ENCODE results near the gene RDH16. TPM values are rescaled to one million over a fixed set of nuclear protein-coding genes. Genes with fewer than 3 reads are reported as not detected.

Gene RDH16
- total and polyA plus RNA-seq, 10 donors: 0.86 to 3.9 (median 2.6) TPM

DNA sequence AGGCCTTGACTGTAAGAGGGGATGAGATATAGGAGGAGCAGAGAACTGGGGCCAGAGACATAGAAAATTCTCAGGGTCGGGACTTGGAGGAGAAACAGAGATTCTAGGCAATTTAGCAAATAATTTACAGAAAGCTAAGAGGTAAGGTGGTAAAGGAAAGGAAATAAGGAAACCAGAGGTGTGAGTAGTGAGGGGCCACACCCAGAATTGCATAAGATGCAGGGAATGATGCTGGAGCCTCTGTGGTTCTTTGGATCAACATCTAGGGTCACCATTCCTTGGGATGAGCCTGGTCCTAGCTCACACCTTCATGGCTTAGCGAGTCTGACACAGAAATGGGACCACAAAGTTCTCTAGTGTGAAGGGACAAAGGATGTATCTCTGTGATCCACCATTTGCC is 22.3 kb downstream of the RDH16 start:
- TF ChIP-seq, protein P1, sequence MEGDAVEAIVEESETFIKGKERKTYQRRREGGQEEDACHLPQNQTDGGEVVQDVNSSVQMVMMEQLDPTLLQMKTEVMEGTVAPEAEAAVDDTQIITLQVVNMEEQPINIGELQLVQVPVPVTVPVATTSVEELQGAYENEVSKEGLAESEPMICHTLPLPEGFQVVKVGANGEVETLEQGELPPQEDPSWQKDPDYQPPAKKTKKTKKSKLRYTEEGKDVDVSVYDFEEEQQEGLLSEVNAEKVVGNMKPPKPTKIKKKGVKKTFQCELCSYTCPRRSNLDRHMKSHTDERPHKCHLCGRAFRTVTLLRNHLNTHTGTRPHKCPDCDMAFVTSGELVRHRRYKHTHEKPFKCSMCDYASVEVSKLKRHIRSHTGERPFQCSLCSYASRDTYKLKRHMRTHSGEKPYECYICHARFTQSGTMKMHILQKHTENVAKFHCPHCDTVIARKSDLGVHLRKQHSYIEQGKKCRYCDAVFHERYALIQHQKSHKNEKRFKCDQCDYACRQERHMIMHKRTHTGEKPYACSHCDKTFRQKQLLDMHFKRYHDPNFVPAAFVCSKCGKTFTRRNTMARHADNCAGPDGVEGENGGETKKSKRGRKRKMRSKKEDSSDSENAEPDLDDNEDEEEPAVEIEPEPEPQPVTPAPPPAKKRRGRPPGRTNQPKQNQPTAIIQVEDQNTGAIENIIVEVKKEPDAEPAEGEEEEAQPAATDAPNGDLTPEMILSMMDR (IDR thresholded peaks at IDR 0.05 in 8 of 11, conservative IDR thresholded peaks at IDR 0.05 in 3 of 11): no peak
- TF ChIP-seq POLR2A (IDR thresholded peaks at IDR 0.05): no peak
- no peak for TF ChIP-seq POLR2AphosphoS5 (IDR thresholded peaks at IDR 0.05)
- Histone ChIP-seq H3K36me3 (no peaks in the 10 kb centered on the region), H3K27me3 (replicated peaks in 1 of 7) (no peaks in the 10 kb centered on the region), H3K9me3 (no peaks in the 10 kb centered on the region), H3K4me3 (no peak overlapping the region), H3K27ac (no peak overlapping the region), H3K4me1 (peaks cover 0 to 28% (median 17%) of the 10 kb centered on the region in 6 donors)
- no peak for DNase-seq
- 71 to 85% (median 81%) methylated on average over 2 of the region's 2 CpGs for WGBS, 5 donors
- intact Hi-C loops (cut with DNase I; ENCODE audit: low total_unique reads): no loop called here

DNA sequence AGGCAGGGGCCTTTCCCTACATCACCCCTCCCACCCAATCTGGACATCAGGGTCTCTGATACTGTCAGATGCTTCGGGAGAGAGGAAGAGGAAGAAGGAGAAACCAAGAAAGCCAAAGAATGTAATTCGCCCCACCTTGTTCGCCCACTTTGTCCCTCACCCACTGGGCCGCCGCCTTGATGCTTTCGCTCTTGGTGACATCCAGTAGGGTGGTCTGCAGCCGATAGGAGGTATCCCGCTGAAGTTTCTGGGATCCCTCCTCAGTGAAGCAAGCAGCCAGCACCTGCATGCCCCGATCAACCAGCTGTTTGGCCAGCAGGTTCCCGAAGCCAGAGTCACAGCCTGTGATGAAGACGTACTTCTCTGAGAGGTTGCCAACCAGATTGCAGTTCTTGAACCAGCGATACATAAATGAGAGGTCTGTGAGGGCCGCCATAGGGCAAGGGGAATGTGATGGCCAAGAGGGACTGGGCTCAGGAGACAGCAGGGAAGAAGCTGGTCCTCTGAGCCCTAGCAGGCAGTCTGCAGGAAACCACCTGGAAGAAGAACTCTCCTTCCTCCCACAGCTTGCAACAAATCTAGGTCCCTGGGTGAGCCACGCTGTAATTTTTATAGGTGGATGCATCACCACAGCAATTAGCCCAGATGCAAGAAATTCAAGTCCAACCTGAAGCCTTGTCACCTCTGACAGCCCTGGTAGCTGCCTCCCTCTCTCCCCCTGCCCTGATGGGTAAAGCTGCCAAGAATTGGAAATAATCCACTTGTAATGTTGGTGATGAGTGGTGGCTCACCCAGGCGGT is 23.4 kb downstream of the RDH16 start, which contains the start of gene SDR9C7:
TSS of gene SDR9C7 (minus strand) at position 583 of the 800 bp plus-strand sequence. CDS start at position 436, 147 bp downstream.
- WGBS, 5 donors: 89 to 94% (median 91%) methylated on average over 15 of the region's 15 CpGs
- intact Hi-C loops (cut with DNase I; ENCODE audit: low total_unique reads): no loop called here
- Histone ChIP-seq H3K4me1 (peaks cover 0 to 28% (median 17%) of the 10 kb centered on the region in 6 donors), H3K27ac (peak within 1 kb of the TSS in 2 of 8 donors; percentile 45 to 55), H3K27me3 (replicated peaks in 1 of 7) (no peaks in the 10 kb centered on the region), H3K36me3 (no peaks in the 10 kb centered on the region), H3K9me3 (no peaks in the 10 kb centered on the region), H3K4me3 (no peak within 1 kb of the TSS)
- TF ChIP-seq POLR2A (IDR thresholded peaks at IDR 0.05) (no peak), POLR2AphosphoS5 (IDR thresholded peaks at IDR 0.05) (no peak)
- TF ChIP-seq, protein P1 (IDR thresholded peaks at IDR 0.05 in 8 of 11, conservative IDR thresholded peaks at IDR 0.05 in 3 of 11): no peak
- no peak for DNase-seq

DNA sequence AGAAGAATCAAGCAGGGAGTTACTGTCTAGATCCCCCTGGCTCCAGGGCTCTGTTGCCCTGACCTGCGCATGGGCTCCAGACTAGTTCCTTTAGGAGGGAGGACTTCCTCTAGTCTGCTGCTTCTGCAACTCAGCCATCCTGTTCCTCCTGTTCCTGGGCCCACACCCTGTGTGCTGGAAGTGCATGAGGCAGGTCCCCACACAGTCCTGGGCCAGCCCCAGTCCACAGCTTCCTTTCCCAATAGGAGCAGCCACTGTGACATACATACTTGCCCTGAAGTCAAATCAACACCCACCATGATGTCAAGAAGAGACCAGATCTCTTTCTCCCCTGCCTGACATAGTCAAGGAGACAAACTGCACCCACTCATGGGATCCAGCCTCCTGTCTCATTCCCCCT is 24.5 kb downstream of the RDH16 start:
- Histone ChIP-seq H3K27ac (peak overlapping the region in 5 of 8 donors; percentile 12 to 57 (median 45)), H3K9me3 (no peaks in the 10 kb centered on the region), H3K4me3 (no peak overlapping the region), H3K27me3 (replicated peaks in 1 of 7) (no peaks in the 10 kb centered on the region), H3K4me1 (peaks cover 0 to 28% (median 17%) of the 10 kb centered on the region in 6 donors), H3K36me3 (no peaks in the 10 kb centered on the region)
- WGBS, 5 donors: 37 to 68% (median 45%) methylated on average over 1 of the region's 1 CpG
- intact Hi-C loops (cut with DNase I; ENCODE audit: low total_unique reads): no loop called here
- DNase-seq: no peak
- TF ChIP-seq, protein P1 (IDR thresholded peaks at IDR 0.05 in 8 of 11, conservative IDR thresholded peaks at IDR 0.05 in 3 of 11): no peak
- TF ChIP-seq POLR2AphosphoS5 (IDR thresholded peaks at IDR 0.05) (peak in 1 of 3 donors; percentile 13), POLR2A (IDR thresholded peaks at IDR 0.05) (no peak)

DNA sequence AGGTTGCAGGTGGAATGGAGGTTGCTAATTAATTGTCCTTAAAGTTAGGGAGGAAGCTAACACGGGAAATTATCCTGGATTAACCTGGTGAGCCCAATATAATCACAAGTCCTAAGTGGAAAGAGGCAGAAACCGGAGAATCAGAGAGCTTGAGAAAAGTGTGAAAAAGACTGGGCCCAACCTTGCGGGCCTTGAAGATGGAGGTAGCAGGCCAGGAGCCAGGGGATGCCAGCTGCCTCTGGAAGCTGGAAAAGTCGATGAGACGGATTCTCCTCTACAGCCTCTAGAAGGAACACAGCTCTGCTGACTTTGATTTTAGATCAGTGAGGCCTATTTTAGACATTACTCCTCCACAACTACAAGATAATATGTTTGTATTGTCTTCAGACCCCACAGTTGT is 25.3 kb downstream of the RDH16 start:
- peaks cover 0 to 28% (median 17%) of the 10 kb centered on the region in 6 donors for H3K4me1 ChIP-seq
- intact Hi-C loops (cut with DNase I; ENCODE audit: low total_unique reads): no loop called here
- 68 to 86% (median 76%) methylated on average over 5 of the region's 5 CpGs for WGBS, 5 donors
- no peaks in the 10 kb centered on the region for H3K27me3 ChIP-seq (replicated peaks in 1 of 7)
- DNase-seq: no peak
- TF ChIP-seq POLR2A (IDR thresholded peaks at IDR 0.05) (no peak), POLR2AphosphoS5 (IDR thresholded peaks at IDR 0.05) (no peak)
- TF ChIP-seq, protein P1 (IDR thresholded peaks at IDR 0.05 in 8 of 11, conservative IDR thresholded peaks at IDR 0.05 in 3 of 11): no peak
- no peaks in the 10 kb centered on the region for H3K36me3 ChIP-seq
- no peaks in the 10 kb centered on the region for H3K9me3 ChIP-seq
- H3K4me3 ChIP-seq: no peak overlapping the region
- peak overlapping the region in 5 of 8 donors; percentile 12 to 57 (median 45) for H3K27ac ChIP-seq
